Middle frontal gyrus (tissue), 1 donor: Measurements from ENCODE around the gene CHCHD4.
A peak's percentile ranks its signal among the peaks of the same experiment; 100 is the strongest.

Source experiments
- DNase-seq: peaks from one replicate; pipeline ENCODE4 v3.0.0-alpha.2; 2015; ENCODE audit warnings: low spot score; ENCODE audit errors: extremely low spot score

CHCHD4 gene

GRCh38 chr3:14124615-14125192 is at the start of gene CHCHD4, which contains the start of gene TMEM43:
TSS of gene CHCHD4 (minus strand) at chr3:14124870. CDS start at chr3:14124676, 194 bp downstream.
TSS of gene TMEM43 (plus strand) at chr3:14125052. CDS start at chr3:14125194, 142 bp downstream.
- DNase-seq = peak; percentile 99

GRCh38 chr3:14172496-14172895 is 47.8 kb upstream of the CHCHD4 start:
- DNase-seq = no peak

GRCh38 chr3:14170531-14171159 is 46.0 kb upstream of the CHCHD4 start:
- DNase-seq = no peak

GRCh38 chr3:14169871-14170270 is 45.2 kb upstream of the CHCHD4 start:
- DNase-seq = no peak

- DNase-seq = no peak
Measured at GRCh38 chr3:14169435-14169834, 44.8 kb upstream of the CHCHD4 start.

- DNase-seq = no peak
Measured at GRCh38 chr3:14166877-14167603, 42.4 kb upstream of the CHCHD4 start.

- no peak for DNase-seq
Measured at GRCh38 chr3:14162178-14162577, 37.5 kb upstream of the CHCHD4 start.

GRCh38 chr3:14161282-14161681 is 36.6 kb upstream of the CHCHD4 start:
- no peak for DNase-seq

GRCh38 chr3:14159426-14159825 is 34.8 kb upstream of the CHCHD4 start:
- no peak for DNase-seq

GRCh38 chr3:14158370-14158769 is 33.7 kb upstream of the CHCHD4 start:
- DNase-seq = no peak

- no peak for DNase-seq
Measured at GRCh38 chr3:14157951-14158350, 33.3 kb upstream of the CHCHD4 start.

- no peak for DNase-seq
Measured at GRCh38 chr3:14156843-14157561, 32.3 kb upstream of the CHCHD4 start.

GRCh38 chr3:14156201-14156600 is 31.5 kb upstream of the CHCHD4 start:
- no peak for DNase-seq

GRCh38 chr3:14154895-14155440 is 30.3 kb upstream of the CHCHD4 start:
- no peak for DNase-seq

- no peak for DNase-seq
Measured at GRCh38 chr3:14154276-14154675, 29.6 kb upstream of the CHCHD4 start.

- no peak for DNase-seq
Measured at GRCh38 chr3:14153663-14154062, 29.0 kb upstream of the CHCHD4 start.

GRCh38 chr3:14152963-14153355 is 28.3 kb upstream of the CHCHD4 start:
- DNase-seq = no peak

GRCh38 chr3:14152233-14152962 is 27.7 kb upstream of the CHCHD4 start:
- DNase-seq = no peak

- DNase-seq = no peak
Measured at GRCh38 chr3:14151471-14152083, 26.9 kb upstream of the CHCHD4 start.

GRCh38 chr3:14150491-14151230 is 26.0 kb upstream of the CHCHD4 start:
- DNase-seq = no peak
